Stomach (tissue), 4 donors: ENCODE data around the gene SIX1.

ENCODE experiments used
- CTCF ChIP-seq, 7 experiments: fragments of 450-650 bp in 4 of 7; fragments of 200-600 bp in 3 of 7; sonication (generic) in 3 of 7; IDR thresholded peaks; one replicate each; pipeline ENCODE4 v1.5.1; 2016 to 2019; ENCODE audit warnings: antibody characterized with exemption in 7 of 7, control low read depth in 2 of 7, mild to moderate bottlenecking in 1 of 7
- EP300 ChIP-seq: sonication (generic); formaldehyde crosslinking; IDR thresholded peaks from one replicate; pipeline ENCODE4 v1.6.1; 2017; ENCODE audit warnings: antibody characterized with exemption
- POLR2A ChIP-seq, 4 donors: fragments of 450-650 bp; IDR thresholded peaks; one replicate each; pipeline ENCODE4 v1.6.1; 2016; ENCODE audit warnings: antibody characterized with exemption in 4 of 4, control low read depth in 2 of 4, mild to moderate bottlenecking in 1 of 4, moderate library complexity in 1 of 4
- POLR2AphosphoS5 ChIP-seq, 3 donors: sonication (generic); formaldehyde crosslinking; IDR thresholded peaks; one replicate each; pipeline ENCODE4 v1.6.1; 2016; ENCODE audit warnings: antibody characterized with exemption in 3 of 3

- TF ChIP-seq POLR2A (IDR thresholded peaks at IDR 0.05) (no peak), EP300 (no peak), CTCF (IDR thresholded peaks at IDR 0.05) (no peak), POLR2AphosphoS5 (IDR thresholded peaks at IDR 0.05) (no peak)
Observed at GRCh38 chr14:60639674-60640073, 9.6 kb downstream of the SIX1 start.
